IPS DF 19.7 (cell line): ENCODE measurements around the gene SIRT7.

Experiments used
- DNase-seq: peaks from one replicate; pipeline ENCODE4 v3.0.0-alpha.2; 2013; ENCODE audit warnings: low read depth, low spot score

Gene SIRT7

GRCh38 chr17:81932333-81932983, 14.5 kb upstream of the SIRT7 start:
- DNase-seq, result no peak

- no peak for DNase-seq
These were observed 13.8 kb upstream of the SIRT7 start for GRCh38 chr17:81931557-81932332.

- no peak for DNase-seq
These were observed 13.2 kb upstream of the SIRT7 start for GRCh38 chr17:81931189-81931556.

- DNase-seq, result no peak
These were observed 12.5 kb upstream of the SIRT7 start for GRCh38 chr17:81930142-81931125.

GRCh38 chr17:81929253-81930141, 11.5 kb upstream of the SIRT7 start:
- no peak for DNase-seq

GRCh38 chr17:81928544-81929252, 10.7 kb upstream of the SIRT7 start:
- no peak for DNase-seq

GRCh38 chr17:81927653-81928543, 9.9 kb upstream of the SIRT7 start, which contains the start of gene MAFG:
Gene MAFG, minus strand, starts transcription at chr17:81927735. Its CDS starts 4,550 bp downstream, at chr17:81923185.
- DNase-seq, result no peak

GRCh38 chr17:81927152-81927652, 9.2 kb upstream of the SIRT7 start:
- no peak for DNase-seq

- DNase-seq, result no peak
These were observed 8.6 kb upstream of the SIRT7 start for GRCh38 chr17:81926451-81927151.

- no peak for DNase-seq
These were observed 8.0 kb upstream of the SIRT7 start for GRCh38 chr17:81925860-81926450.

GRCh38 chr17:81924557-81925532, 6.9 kb upstream of the SIRT7 start:
- no peak for DNase-seq

GRCh38 chr17:81923302-81924260, 5.6 kb upstream of the SIRT7 start:
- DNase-seq, result no peak

- DNase-seq, result no peak
These were observed 4.8 kb upstream of the SIRT7 start for GRCh38 chr17:81922566-81923301.

GRCh38 chr17:81921996-81922565, 4.1 kb upstream of the SIRT7 start:
- no peak for DNase-seq

- DNase-seq, result no peak
These were observed 3.5 kb upstream of the SIRT7 start for GRCh38 chr17:81921537-81921862.
